Measurements from ENCODE around the gene HYCC1. TPM values are rescaled to one million over a fixed set of nuclear protein-coding genes. Genes with fewer than 3 reads are reported as not detected.

The HYCC1 gene
- total RNA-seq, 4 donors from 2014 or later, result 26.9 to 72.9 (median 55.0) TPM

GRCh38 chr7:22989643-22990587, 24.0 kb downstream of the HYCC1 start:
- TF ChIP-seq, protein P1, sequence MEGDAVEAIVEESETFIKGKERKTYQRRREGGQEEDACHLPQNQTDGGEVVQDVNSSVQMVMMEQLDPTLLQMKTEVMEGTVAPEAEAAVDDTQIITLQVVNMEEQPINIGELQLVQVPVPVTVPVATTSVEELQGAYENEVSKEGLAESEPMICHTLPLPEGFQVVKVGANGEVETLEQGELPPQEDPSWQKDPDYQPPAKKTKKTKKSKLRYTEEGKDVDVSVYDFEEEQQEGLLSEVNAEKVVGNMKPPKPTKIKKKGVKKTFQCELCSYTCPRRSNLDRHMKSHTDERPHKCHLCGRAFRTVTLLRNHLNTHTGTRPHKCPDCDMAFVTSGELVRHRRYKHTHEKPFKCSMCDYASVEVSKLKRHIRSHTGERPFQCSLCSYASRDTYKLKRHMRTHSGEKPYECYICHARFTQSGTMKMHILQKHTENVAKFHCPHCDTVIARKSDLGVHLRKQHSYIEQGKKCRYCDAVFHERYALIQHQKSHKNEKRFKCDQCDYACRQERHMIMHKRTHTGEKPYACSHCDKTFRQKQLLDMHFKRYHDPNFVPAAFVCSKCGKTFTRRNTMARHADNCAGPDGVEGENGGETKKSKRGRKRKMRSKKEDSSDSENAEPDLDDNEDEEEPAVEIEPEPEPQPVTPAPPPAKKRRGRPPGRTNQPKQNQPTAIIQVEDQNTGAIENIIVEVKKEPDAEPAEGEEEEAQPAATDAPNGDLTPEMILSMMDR (IDR thresholded peaks at IDR 0.05; ENCODE audit: low read depth), result no peak

- TF ChIP-seq, protein P1 (IDR thresholded peaks at IDR 0.05; ENCODE audit: low read depth), result no peak
Measured at GRCh38 chr7:22985436-22985835, 28.5 kb downstream of the HYCC1 start.

- TF ChIP-seq, protein P1 (IDR thresholded peaks at IDR 0.05; ENCODE audit: low read depth), result no peak
Measured at GRCh38 chr7:22983257-22983855, 30.6 kb downstream of the HYCC1 start.

DNA sequence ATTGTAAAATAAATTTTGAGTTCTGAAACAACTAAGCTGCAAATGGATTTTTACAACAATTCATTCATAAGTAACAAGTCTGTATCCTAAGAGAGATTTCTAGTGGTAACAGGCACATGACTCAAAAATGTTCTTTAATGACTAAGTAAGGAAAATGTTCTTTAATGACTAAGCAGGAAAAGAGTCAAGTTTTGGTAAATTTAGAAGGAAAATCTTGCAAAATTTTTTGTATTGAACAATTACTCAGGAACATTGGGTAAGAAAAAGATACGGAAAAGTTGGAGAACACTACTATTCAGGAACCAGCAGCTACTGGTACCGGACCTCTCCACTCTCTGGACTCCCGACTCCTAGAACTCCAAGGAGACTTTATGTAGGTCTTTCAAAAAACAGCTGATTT, 33.5 kb downstream of the HYCC1 start:
- TF ChIP-seq, protein P1 (IDR thresholded peaks at IDR 0.05; ENCODE audit: low read depth), result no peak

- TF ChIP-seq, protein P1 (IDR thresholded peaks at IDR 0.05; ENCODE audit: low read depth), result no peak
Measured at GRCh38 chr7:22979861-22980260, 34.1 kb downstream of the HYCC1 start.

GRCh38 chr7:22979251-22979650, 34.7 kb downstream of the HYCC1 start:
- TF ChIP-seq, protein P1 (IDR thresholded peaks at IDR 0.05; ENCODE audit: low read depth), result no peak

DNA sequence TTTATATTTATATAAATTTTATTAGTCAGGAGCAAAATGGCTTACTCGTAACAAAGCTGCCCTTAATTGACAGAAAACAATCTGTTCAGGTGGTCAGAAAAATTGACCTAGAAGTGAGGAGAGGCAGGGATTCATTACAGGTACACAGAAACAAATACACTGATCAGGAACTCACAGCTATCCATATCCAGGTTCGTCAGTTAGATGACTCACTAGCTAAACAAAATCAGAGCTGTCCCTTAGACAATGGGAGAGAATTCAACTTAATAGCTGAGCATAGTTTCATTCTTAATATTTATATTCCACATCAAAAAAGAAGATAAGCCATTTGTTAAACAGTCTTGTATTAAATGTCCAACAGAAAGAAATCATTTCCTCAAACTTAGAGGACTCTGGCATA, 41.7 kb downstream of the HYCC1 start:
- TF ChIP-seq, protein P1 (IDR thresholded peaks at IDR 0.05; ENCODE audit: low read depth), result no peak

Data from subcutaneous adipose tissue (tissue), 4 donors.